IMR-90 (cell line): ENCODE measurements around the gene SIK3. TPM values are rescaled to one million over a fixed set of nuclear protein-coding genes. Genes with fewer than 3 reads are reported as not detected.

Experiments used
- ATAC-seq: fragments of 200-7000 bp; cut with Tn5 transposase; 2 replicates; pipeline ENCODE4 v1.9.1; 2020; ENCODE audit warnings: low read depth, mild to moderate bottlenecking, moderate library complexity
- BruUV-seq: library from RNA; stranded (reverse); fragments of 400-500 nt; replicated peaks from 2 replicates; lab custom pipeline; 2021; lab: Mats Ljungman, UMichigan
- CTCF ChIA-PET: fragments of 300-600 bp; formaldehyde crosslinking; extraction: SDS; loops from one replicate; lab custom pipeline; 2021; ENCODE audit warnings: antibody characterized with exemption; lab: Yijun Ruan, JAX
- POLR2A ChIA-PET: fragments of 300-600 bp; sonication (Branson Sonifier 250); formaldehyde crosslinking; loops from one replicate; lab custom pipeline; 2022; ENCODE audit warnings: antibody characterized with exemption; ENCODE audit not compliant: unreplicated experiment; lab: Charles Lee
- DNase-seq: peaks from one replicate; pipeline ENCODE4 v3.0.0; 2013
- H2AFZ ChIP-seq: replicated peaks from 2 replicates; pipeline ENCODE3; 2013; ENCODE audit warnings: low read length, mild to moderate bottlenecking; ENCODE audit not compliant: poor library complexity
- H2AK5ac ChIP-seq: 2 replicates; pipeline ENCODE4 v1.6.1; 2013; ENCODE audit warnings: low read depth, low read length, inconsistent platforms
- H2AK9ac ChIP-seq: replicated peaks from 2 replicates; pipeline ENCODE3; 2013; ENCODE audit warnings: mild to moderate bottlenecking, low read depth, low read length, moderate library complexity; ENCODE audit not compliant: poor library complexity
- H2BK120ac ChIP-seq: 2 replicates; pipeline ENCODE4 v1.6.1; 2013; ENCODE audit warnings: low read depth, low read length, inconsistent platforms
- H2BK15ac ChIP-seq: 3 replicates; pipeline ENCODE4 v1.6.1; 2013; ENCODE audit warnings: low read depth, low read length, inconsistent platforms
- H2BK20ac ChIP-seq: 2 replicates; pipeline ENCODE4 v1.6.1; 2013; ENCODE audit warnings: low read depth, mild to moderate bottlenecking, inconsistent platforms, low read length, moderate library complexity
- H2BK5ac ChIP-seq: 2 replicates; pipeline ENCODE4 v1.6.1; 2013; ENCODE audit warnings: mild to moderate bottlenecking, low read depth, low read length, inconsistent platforms; ENCODE audit not compliant: poor library complexity, severe bottlenecking
- H3K14ac ChIP-seq: replicated peaks from 2 replicates; pipeline ENCODE4 v1.6.1; 2013; ENCODE audit warnings: low read depth, low read length, inconsistent platforms
- H3K18ac ChIP-seq: 2 replicates; pipeline ENCODE4 v1.6.1; 2013; ENCODE audit warnings: low read depth, low read length, control low read depth
- H3K23ac ChIP-seq: 2 replicates; pipeline ENCODE4 v1.6.1; 2013; ENCODE audit warnings: low read depth, low read length, inconsistent platforms
- H3K27ac ChIP-seq: 2 replicates; pipeline ENCODE4 v1.5.1; 2013; ENCODE audit warnings: mild to moderate bottlenecking, control low read depth, low read length; ENCODE audit not compliant: insufficient read depth
- H3K27me3 ChIP-seq: 2 replicates; pipeline ENCODE4 v1.6.1; 2013; ENCODE audit warnings: low read length; ENCODE audit not compliant: control insufficient read depth, insufficient read depth
- H3K36me3 ChIP-seq: 2 replicates; pipeline ENCODE4 v1.6.1; 2013; ENCODE audit warnings: low read length, mixed read lengths; ENCODE audit not compliant: control insufficient read depth, insufficient read depth
- H3K4ac ChIP-seq: 2 replicates; pipeline ENCODE4 v1.6.1; 2013; ENCODE audit warnings: low read depth, low read length, inconsistent platforms
- H3K4me1 ChIP-seq: 2 replicates; pipeline ENCODE4 v1.6.1; 2013; ENCODE audit warnings: low read length, mixed read lengths; ENCODE audit not compliant: control insufficient read depth, insufficient read depth
- H3K4me2 ChIP-seq: 2 replicates; pipeline ENCODE4 v1.6.1; 2013; ENCODE audit warnings: low read depth, mild to moderate bottlenecking, control low read depth, low read length, moderate library complexity
- H3K4me3 ChIP-seq: 2 replicates; pipeline ENCODE4 v1.5.1; 2013; ENCODE audit warnings: low read depth, mild to moderate bottlenecking, control low read depth, low read length, moderate library complexity; ENCODE audit not compliant: insufficient read depth
- H3K56ac ChIP-seq: 2 replicates; pipeline ENCODE4 v1.6.1; 2013; ENCODE audit warnings: low read length, inconsistent platforms; ENCODE audit not compliant: insufficient read depth; ENCODE audit errors: extremely low read depth
- H3K79me1 ChIP-seq, 2 experiments: 2 replicates each; pipeline ENCODE4 v1.6.1; 2013; ENCODE audit warnings: low read length in 2 of 2, inconsistent platforms in 1 of 2, low read depth in 1 of 2
- H3K9ac ChIP-seq: 2 replicates; pipeline ENCODE4 v1.6.1; 2013; ENCODE audit warnings: low read depth, low read length, control low read depth
- H3K9me1 ChIP-seq: 2 replicates; pipeline ENCODE4 v1.6.1; 2013; ENCODE audit warnings: low read length, inconsistent platforms; ENCODE audit not compliant: insufficient read depth
- H3K9me3 ChIP-seq: 2 replicates; pipeline ENCODE4 v1.6.1; 2013; ENCODE audit warnings: low read length; ENCODE audit not compliant: control insufficient read depth, insufficient read depth
- H4K20me1 ChIP-seq: 2 replicates; pipeline ENCODE4 v1.6.1; 2013; ENCODE audit warnings: low read length, inconsistent platforms; ENCODE audit not compliant: insufficient read depth
- H4K5ac ChIP-seq: 2 replicates; pipeline ENCODE4 v1.6.1; 2013; ENCODE audit warnings: mild to moderate bottlenecking, low read depth, low read length, control low read depth
- H4K8ac ChIP-seq, 2 experiments: 2 replicates each; pipeline ENCODE4 v1.6.1; 2013; ENCODE audit warnings: low read depth in 2 of 2, low read length in 2 of 2, control low read depth in 1 of 2, inconsistent platforms in 1 of 2
- H4K91ac ChIP-seq: 2 replicates; pipeline ENCODE4 v1.6.1; 2013; ENCODE audit warnings: low read depth, low read length, inconsistent platforms; ENCODE audit not compliant: insufficient read depth
- BHLHE40 ChIP-seq: fragments of 150-350 bp; IDR thresholded peaks from 2 replicates; pipeline ENCODE4 v1.6.1; 2016; ENCODE audit warnings: mild to moderate bottlenecking, low read depth, low read length
- CEBPB ChIP-seq: IDR thresholded peaks from 2 replicates; pipeline ENCODE4 v1.6.1; 2012; ENCODE audit warnings: low read depth, low read length, improper control_type of control experiment
- CHD1 ChIP-seq: IDR thresholded peaks from 2 replicates; pipeline ENCODE4 v1.6.1; 2012; ENCODE audit warnings: low read depth, low read length, improper control_type of control experiment
- CTCF ChIP-seq: conservative IDR thresholded peaks from 2 replicates; pipeline ENCODE4 v1.5.1; 2012; ENCODE audit warnings: mild to moderate bottlenecking, low read depth, low read length, improper control_type of control experiment
- FOS ChIP-seq: fragments of 150-350 bp; IDR thresholded peaks from 2 replicates; pipeline ENCODE4 v1.6.1; 2016; ENCODE audit warnings: low read depth, low read length
- MAZ ChIP-seq: IDR thresholded peaks from 2 replicates; pipeline ENCODE4 v1.6.1; 2012; ENCODE audit warnings: low read depth, mild to moderate bottlenecking, low read length, improper control_type of control experiment, moderate library complexity, borderline replicate concordance
- POLR2A ChIP-seq: IDR thresholded peaks from 2 replicates; pipeline ENCODE4 v1.6.1; 2012; ENCODE audit warnings: mild to moderate bottlenecking, low read depth, low read length
- RCOR1 ChIP-seq: IDR thresholded peaks from 2 replicates; pipeline ENCODE4 v1.6.1; 2012; ENCODE audit warnings: mild to moderate bottlenecking, low read length, improper control_type of control experiment; ENCODE audit not compliant: insufficient replicate concordance
- RFX5 ChIP-seq: IDR thresholded peaks from 2 replicates; pipeline ENCODE4 v1.8.0; 2012; ENCODE audit warnings: low read depth, mild to moderate bottlenecking, low read length, moderate library complexity
- SMC3 ChIP-seq: fragments of 150-350 bp; IDR thresholded peaks from 2 replicates; pipeline ENCODE4 v1.6.1; 2016; ENCODE audit warnings: low read depth, mild to moderate bottlenecking, antibody characterized with exemption, low read length, moderate library complexity
- WGBS, 2 experiments: methylation state at CpG; one replicate each; pipeline versions ENCODE4 v1.1.5 to v1.1.7; 2013; ENCODE audit warnings: missing lambda C conversion rate in 2 of 2; ENCODE audit not compliant: insufficient read length in 1 of 2; ENCODE audit errors: extremely low coverage in 2 of 2; 5-methylcytosine and 5-hydroxymethylcytosine counted together
- dilution Hi-C: fragments of 300-500 bp; cut with HindIII; formaldehyde crosslinking; loops from one replicate; pipeline ENCODE4 v1.14.3; 2018; ENCODE audit warnings: low sequenced_read_pairs; ENCODE audit not compliant: unreplicated experiment
- in situ Hi-C: fragments of 300-500 bp; cut with MboI; formaldehyde crosslinking; loops from 3 replicates; pipeline ENCODE4 v1.14.3; 2019; ENCODE audit warnings: low sequenced_read_pairs, inconsistent platforms, mixed read lengths
- intact Hi-C: fragments of 100-400 bp; cut with micrococcal nuclease; formaldehyde crosslinking; loops from 2 replicates; pipeline ENCODE4 v1.10.0; 2022
- polyA plus RNA-seq, 3 experiments: library from polyadenylated mRNA; depleted of rRNA; stranded (reverse); fragments of >200 nt; gene quantifications; 2 replicates each; pipeline ENCODE4 v1.2.3, GENCODE V29; 2012; ENCODE audit warnings: low replicate concordance in 1 of 3
- total RNA-seq: library from RNA; depleted of rRNA; stranded (reverse); fragments of >200 nt; gene quantifications from 2 replicates; pipeline ENCODE4 v1.2.3, GENCODE V29; 2012
- TF ChIP-seq, protein P1 (sequence below): fragments of 150-350 bp; IDR thresholded peaks from 2 replicates; pipeline ENCODE4 v1.6.1; 2016; ENCODE audit warnings: low read depth, mild to moderate bottlenecking, low read length, moderate library complexity, borderline replicate concordance
- TF ChIP-seq, protein P2 (sequence below): fragments of 150-350 bp; IDR thresholded peaks from 2 replicates; pipeline ENCODE4 v1.6.1; 2017; ENCODE audit warnings: mild to moderate bottlenecking, antibody characterized with exemption, low read length, low read depth

SIK3 gene
- total and polyA plus RNA-seq, 2 of the 4 experiments (the other 2 are of a cell fraction), result 8.2 to 9.1 TPM

DNA sequence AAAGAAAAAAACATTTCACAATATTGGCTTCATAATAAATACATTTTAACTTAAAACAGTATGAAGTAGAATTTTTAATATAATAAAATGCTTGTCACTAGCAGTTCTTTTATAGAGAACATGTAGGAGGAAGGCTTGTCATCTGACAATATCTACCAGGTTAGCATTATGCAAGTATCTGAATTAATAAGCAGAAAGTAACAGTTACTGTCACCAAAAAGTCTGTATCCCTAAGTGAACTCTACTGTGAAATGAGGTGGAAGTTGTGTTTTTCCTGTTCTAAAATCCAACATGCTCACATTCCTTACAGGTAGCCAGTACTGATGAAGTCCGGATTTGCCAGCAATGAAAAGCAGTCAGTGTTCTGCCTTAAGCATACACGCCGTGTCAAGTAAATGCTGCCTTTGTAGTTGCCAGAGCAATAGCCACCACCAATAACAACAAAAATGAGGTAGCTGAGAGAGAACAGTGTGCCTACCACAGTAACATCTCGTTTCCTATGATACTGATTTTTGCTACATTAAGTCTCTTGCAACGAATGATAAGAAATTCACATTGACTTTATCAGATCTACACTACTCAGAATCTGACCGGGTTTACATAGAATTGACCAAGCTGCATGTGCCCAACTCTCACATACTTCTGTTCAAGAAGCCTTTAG, 95.5 kb downstream of the SIK3 start:
- no peaks in the 10 kb centered on the region for H3K4me1 ChIP-seq
- no peak for DNase-seq
- no peak overlapping the region for H4K5ac ChIP-seq
- H2BK5ac ChIP-seq, result no peak overlapping the region
- no peak overlapping the region for H2AK5ac ChIP-seq
- in situ Hi-C loops (no loop called here), dilution Hi-C loops (no loop called here), intact Hi-C loops (no loop called here)
- H3K27ac ChIP-seq, result no peak overlapping the region
- no peak overlapping the region for H2AFZ ChIP-seq
- peaks cover 13 to 29% of the 10 kb centered on the region in 2 experiments; a peak in 2 of 4 replicates for H3K79me1 ChIP-seq
- no peaks in the 10 kb centered on the region for H3K9me3 ChIP-seq
- peaks cover 6% of the 10 kb centered on the region for H4K20me1 ChIP-seq
- BruUV-seq, result no TSS peak
- H3K9me1 ChIP-seq, result 0 out of 2 replicates have a peak, but pooled peaks cover 4% of the 10 kb centered on the region
- H3K27me3 ChIP-seq, result no peaks in the 10 kb centered on the region
- no CpG with 5 or more reads among the region's 6 CpGs for WGBS, 2 experiments
- H3K4me3 ChIP-seq, result no peak overlapping the region
- H2BK120ac ChIP-seq, result no peak overlapping the region
- H4K8ac ChIP-seq, result no peak overlapping the region
- no peak overlapping the region for H3K23ac ChIP-seq
- no peak overlapping the region for H4K91ac ChIP-seq
- no peak for ATAC-seq
- H3K36me3 ChIP-seq, result no peaks in the 10 kb centered on the region
- no peak overlapping the region for H3K9ac ChIP-seq
- ChIA-PET CTCF (no interaction called here), POLR2A (no interaction called here)
- no peak overlapping the region for H2AK9ac ChIP-seq
- no peak overlapping the region for H2BK20ac ChIP-seq
- no peak overlapping the region for H3K4me2 ChIP-seq
- no peak overlapping the region for H3K18ac ChIP-seq
- H3K56ac ChIP-seq, result no peak overlapping the region
- H3K14ac ChIP-seq, result no peak overlapping the region
- no peak overlapping the region for H2BK15ac ChIP-seq
- TF ChIP-seq, protein P1, sequence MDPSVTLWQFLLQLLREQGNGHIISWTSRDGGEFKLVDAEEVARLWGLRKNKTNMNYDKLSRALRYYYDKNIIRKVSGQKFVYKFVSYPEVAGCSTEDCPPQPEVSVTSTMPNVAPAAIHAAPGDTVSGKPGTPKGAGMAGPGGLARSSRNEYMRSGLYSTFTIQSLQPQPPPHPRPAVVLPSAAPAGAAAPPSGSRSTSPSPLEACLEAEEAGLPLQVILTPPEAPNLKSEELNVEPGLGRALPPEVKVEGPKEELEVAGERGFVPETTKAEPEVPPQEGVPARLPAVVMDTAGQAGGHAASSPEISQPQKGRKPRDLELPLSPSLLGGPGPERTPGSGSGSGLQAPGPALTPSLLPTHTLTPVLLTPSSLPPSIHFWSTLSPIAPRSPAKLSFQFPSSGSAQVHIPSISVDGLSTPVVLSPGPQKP, result no peak
- TF ChIP-seq MAZ (no peak), BHLHE40 (no peak), SMC3 (no peak), RCOR1 (no peak), POLR2A (no peak), RFX5 (no peak), CEBPB (no peak), CHD1 (no peak), FOS (no peak), CTCF (no peak)
- TF ChIP-seq, protein P2, sequence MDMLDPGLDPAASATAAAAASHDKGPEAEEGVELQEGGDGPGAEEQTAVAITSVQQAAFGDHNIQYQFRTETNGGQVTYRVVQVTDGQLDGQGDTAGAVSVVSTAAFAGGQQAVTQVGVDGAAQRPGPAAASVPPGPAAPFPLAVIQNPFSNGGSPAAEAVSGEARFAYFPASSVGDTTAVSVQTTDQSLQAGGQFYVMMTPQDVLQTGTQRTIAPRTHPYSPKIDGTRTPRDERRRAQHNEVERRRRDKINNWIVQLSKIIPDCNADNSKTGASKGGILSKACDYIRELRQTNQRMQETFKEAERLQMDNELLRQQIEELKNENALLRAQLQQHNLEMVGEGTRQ, result no peak
- no peak overlapping the region for H3K4ac ChIP-seq
